GM23338 (cell line): Measurements from ENCODE around the gene EXOSC3.
"Not testable (repeated sequence)": the region's sequence is repeated elsewhere in the genome, so short reads cannot be mapped to it uniquely, and the experiment has no call there.

ENCODE experiments used
- CREB1 ChIP-seq: fragments of 250-450 bp; sonication (Bioruptor Pico); IDR thresholded peaks from 2 replicates; pipeline ENCODE4 v1.5.0; 2020; ENCODE audit warnings: low read depth, mild to moderate bottlenecking, moderate library complexity
- EZH2 ChIP-seq: fragments of 200-600 bp; sonication (generic); IDR thresholded peaks from one replicate; pipeline ENCODE4 v1.8.0; 2017; ENCODE audit warnings: antibody characterized with exemption, mild to moderate bottlenecking, low read depth; ENCODE audit not compliant: unreplicated experiment
- EZH2phosphoT487 ChIP-seq: fragments of 200-600 bp; sonication (generic); IDR thresholded peaks from one replicate; pipeline ENCODE4 v1.8.1; 2018; ENCODE audit warnings: antibody characterized with exemption; ENCODE audit not compliant: unreplicated experiment
- JUNB ChIP-seq: IDR thresholded peaks from one replicate; pipeline ENCODE4 v1.6.1; 2016; ENCODE audit warnings: antibody characterized with exemption; ENCODE audit not compliant: unreplicated experiment
- POLR2AphosphoS5 ChIP-seq: IDR thresholded peaks from 2 replicates; pipeline ENCODE4 v1.6.1; 2016; ENCODE audit warnings: antibody characterized with exemption, low read depth
- REST ChIP-seq: IDR thresholded peaks from one replicate; pipeline ENCODE4 v1.6.1; 2018; ENCODE audit warnings: antibody characterized with exemption; ENCODE audit not compliant: unreplicated experiment
- STAT1 ChIP-seq: IDR thresholded peaks from one replicate; pipeline ENCODE4 v1.6.1; 2016; ENCODE audit warnings: antibody characterized with exemption; ENCODE audit not compliant: unreplicated experiment
- ZNF114 ChIP-seq: fragments of 250-450 bp; sonication (Bioruptor Pico); IDR thresholded peaks from 2 replicates; pipeline ENCODE4 v1.5.0; 2020; ENCODE audit warnings: mild to moderate bottlenecking, moderate library complexity
- TF ChIP-seq, protein P1 (sequence below), 2 experiments: fragments of 200-600 bp in 1 of 2; sonication (generic) in 1 of 2; conservative IDR thresholded peaks; 2 replicates each; pipeline versions ENCODE4 v1.5.1 to v1.6.1; 2016 to 2017; ENCODE audit warnings: antibody characterized with exemption in 2 of 2, low read depth in 2 of 2, mild to moderate bottlenecking in 2 of 2, moderate library complexity in 1 of 2
- TF ChIP-seq, protein P2 (sequence below): IDR thresholded peaks from 2 replicates; pipeline ENCODE4 v1.6.1; 2016; ENCODE audit warnings: antibody characterized with exemption

- TF ChIP-seq, protein P1, sequence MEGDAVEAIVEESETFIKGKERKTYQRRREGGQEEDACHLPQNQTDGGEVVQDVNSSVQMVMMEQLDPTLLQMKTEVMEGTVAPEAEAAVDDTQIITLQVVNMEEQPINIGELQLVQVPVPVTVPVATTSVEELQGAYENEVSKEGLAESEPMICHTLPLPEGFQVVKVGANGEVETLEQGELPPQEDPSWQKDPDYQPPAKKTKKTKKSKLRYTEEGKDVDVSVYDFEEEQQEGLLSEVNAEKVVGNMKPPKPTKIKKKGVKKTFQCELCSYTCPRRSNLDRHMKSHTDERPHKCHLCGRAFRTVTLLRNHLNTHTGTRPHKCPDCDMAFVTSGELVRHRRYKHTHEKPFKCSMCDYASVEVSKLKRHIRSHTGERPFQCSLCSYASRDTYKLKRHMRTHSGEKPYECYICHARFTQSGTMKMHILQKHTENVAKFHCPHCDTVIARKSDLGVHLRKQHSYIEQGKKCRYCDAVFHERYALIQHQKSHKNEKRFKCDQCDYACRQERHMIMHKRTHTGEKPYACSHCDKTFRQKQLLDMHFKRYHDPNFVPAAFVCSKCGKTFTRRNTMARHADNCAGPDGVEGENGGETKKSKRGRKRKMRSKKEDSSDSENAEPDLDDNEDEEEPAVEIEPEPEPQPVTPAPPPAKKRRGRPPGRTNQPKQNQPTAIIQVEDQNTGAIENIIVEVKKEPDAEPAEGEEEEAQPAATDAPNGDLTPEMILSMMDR (conservative IDR thresholded peaks at IDR 0.05; ENCODE audit: low read depth in 2 of 2), result not testable (repeated sequence)
- TF ChIP-seq EZH2; EZH2phosphoT487; STAT1; POLR2AphosphoS5; CREB1; REST; JUNB; ZNF114 (CRISPR knock-in tag): not testable (repeated sequence)
- TF ChIP-seq, protein P2, sequence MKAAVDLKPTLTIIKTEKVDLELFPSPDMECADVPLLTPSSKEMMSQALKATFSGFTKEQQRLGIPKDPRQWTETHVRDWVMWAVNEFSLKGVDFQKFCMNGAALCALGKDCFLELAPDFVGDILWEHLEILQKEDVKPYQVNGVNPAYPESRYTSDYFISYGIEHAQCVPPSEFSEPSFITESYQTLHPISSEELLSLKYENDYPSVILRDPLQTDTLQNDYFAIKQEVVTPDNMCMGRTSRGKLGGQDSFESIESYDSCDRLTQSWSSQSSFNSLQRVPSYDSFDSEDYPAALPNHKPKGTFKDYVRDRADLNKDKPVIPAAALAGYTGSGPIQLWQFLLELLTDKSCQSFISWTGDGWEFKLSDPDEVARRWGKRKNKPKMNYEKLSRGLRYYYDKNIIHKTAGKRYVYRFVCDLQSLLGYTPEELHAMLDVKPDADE, result not testable (repeated sequence)
Observed at GRCh38 chr9:37752112-37752511, 32.8 kb downstream of the EXOSC3 start.
